K562 (cell line): ENCODE results near the gene ALG12. TPM values are rescaled to one million over a fixed set of nuclear protein-coding genes. Genes with fewer than 3 reads are reported as not detected.

ENCODE experiments used
- CBX2 ChIP-seq: fragments of 200-600 bp; sonication (generic); IDR thresholded peaks from one replicate; pipeline ENCODE4 v1.6.1; 2012; ENCODE audit warnings: mild to moderate bottlenecking, low read length, inconsistent platforms; ENCODE audit not compliant: insufficient read depth, poor library complexity, severe bottlenecking
- CHCHD3 ChIP-seq: fragments of 250-450 bp; sonication (Bioruptor Pico); IDR thresholded peaks from 2 replicates; pipeline ENCODE4 v2.1.2; 2022; ENCODE audit warnings: mild to moderate bottlenecking
- E2F3 ChIP-seq: fragments of 250-450 bp; sonication (Bioruptor Pico); IDR thresholded peaks from 2 replicates; pipeline ENCODE4 v1.4.0; 2020; ENCODE audit warnings: mild to moderate bottlenecking
- EP400 ChIP-seq: fragments of 450-650 bp; IDR thresholded peaks from 2 replicates; pipeline ENCODE4 v1.6.1; 2017; ENCODE audit warnings: antibody characterized with exemption, mild to moderate bottlenecking, moderate library complexity
- HCFC1 ChIP-seq: IDR thresholded peaks from 2 replicates; pipeline ENCODE4 v1.6.1; 2012; ENCODE audit warnings: low read depth, low read length, improper control_type of control experiment
- HMGN3 ChIP-seq: IDR thresholded peaks from 2 replicates; pipeline ENCODE4 v1.6.1; 2011; ENCODE audit warnings: borderline replicate concordance, low read depth, mild to moderate bottlenecking, mixed read lengths, low read length; ENCODE audit not compliant: insufficient read length; ENCODE audit errors: extremely low read depth
- HOXB6 ChIP-seq: fragments of 250-450 bp; sonication (Bioruptor Pico); IDR thresholded peaks from 2 replicates; pipeline ENCODE4 v1.5.1; 2022; ENCODE audit warnings: mild to moderate bottlenecking, borderline replicate concordance
- JUN ChIP-seq, 2 experiments: sonication (generic) in 1 of 2; formaldehyde crosslinking in 1 of 2; IDR thresholded peaks; 2 replicates each; pipeline versions ENCODE4 v1.6.1 to v1.8.0; 2012 to 2022; ENCODE audit warnings: borderline replicate concordance in 2 of 2, mild to moderate bottlenecking in 2 of 2, improper control_type of control experiment in 1 of 2, low read depth in 1 of 2, low read length in 1 of 2, missing genetic modification reagents in 1 of 2
- KDM4B ChIP-seq, 2 experiments: fragments of 450-650 bp in 1 of 2; sonication (generic) in 1 of 2; IDR thresholded peaks; 2 replicates each; pipeline ENCODE4 v1.6.1; 2016 to 2017; ENCODE audit warnings: borderline replicate concordance in 2 of 2, antibody characterized with exemption in 1 of 2, low read depth in 1 of 2, mild to moderate bottlenecking in 1 of 2
- OTX1 ChIP-seq: fragments of 450-650 bp; formaldehyde crosslinking; IDR thresholded peaks from 2 replicates; pipeline ENCODE4 v1.4.0; 2022; ENCODE audit warnings: mild to moderate bottlenecking
- RBM14 ChIP-seq: fragments of 200-400 bp; formaldehyde crosslinking; IDR thresholded peaks from 2 replicates; pipeline ENCODE4 v1.6.1; 2018; ENCODE audit warnings: low read depth, mild to moderate bottlenecking, low read length, moderate library complexity, borderline replicate concordance; ENCODE audit not compliant: insufficient read depth
- RBM39 ChIP-seq: fragments of 200-400 bp; formaldehyde crosslinking; optimal IDR thresholded peaks from 2 replicates; pipeline ENCODE3; 2018; ENCODE audit warnings: low read depth, low read length
- SIN3A ChIP-seq, 2 experiments: fragments of 150-350 bp in 1 of 2; IDR thresholded peaks; 2 replicates each; pipeline ENCODE4 v1.6.1; 2011 to 2016; ENCODE audit warnings: borderline replicate concordance in 2 of 2, low read depth in 2 of 2, low read length in 2 of 2, mild to moderate bottlenecking in 2 of 2, moderate library complexity in 2 of 2; ENCODE audit not compliant: control insufficient read depth in 1 of 2
- ZC3H8 ChIP-seq: fragments of 450-650 bp; IDR thresholded peaks from 2 replicates; pipeline ENCODE4 v1.6.1; 2017
- ZNF140 ChIP-seq: fragments of 250-450 bp; sonication (Bioruptor Pico); IDR thresholded peaks from 2 replicates; pipeline ENCODE4 v1.8.0; 2021; ENCODE audit warnings: moderate library complexity, mild to moderate bottlenecking, inconsistent platforms
- ZNF224 ChIP-seq: sonication (generic); formaldehyde crosslinking; IDR thresholded peaks from 2 replicates; pipeline ENCODE4 v1.8.0; 2022; ENCODE audit warnings: mild to moderate bottlenecking, missing genetic modification reagents
- ZNF507 ChIP-seq: conservative IDR thresholded peaks from 2 replicates; pipeline ENCODE4 v1.6.1; 2017; ENCODE audit warnings: missing genetic modification characterization, missing compliant biosample characterization
- ZNF79 ChIP-seq: fragments of 250-450 bp; sonication (Bioruptor Pico); IDR thresholded peaks from 2 replicates; pipeline ENCODE4 v1.4.0; 2020; ENCODE audit warnings: low read depth, mild to moderate bottlenecking, moderate library complexity
- polyA plus RNA-seq, 8 experiments: library from polyadenylated mRNA; depleted of rRNA in 4 of 8; stranded (reverse) in 5 of 8; unstranded in 3 of 8; fragments of >200 nt; fragmentation: Nextera tagmentation in 2 of 8; fragmentation: Illumina TruSeq in 1 of 8; extraction: Ambion mirVana in 2 of 8; extraction: Trizol in 1 of 8; gene quantifications; 2 replicates each; pipeline versions ENCODE4 v1.2.1 to v1.2.3, GENCODE V29; 2011 to 2014; ENCODE audit warnings: inconsistent platforms in 1 of 8, missing spikeins in 1 of 8
- total RNA-seq, 7 experiments: library from RNA; depleted of rRNA in 6 of 7; stranded (reverse); fragments of >200 nt in 6 of 7; fragmentation: Illumina TruSeq in 2 of 7; extraction: Trizol in 2 of 7; gene quantifications; 2 replicates each; pipeline versions ENCODE4 v1.2.1 to v1.2.3, GENCODE V29; 2011 to 2021; ENCODE audit warnings: low replicate concordance in 1 of 7
- TF ChIP-seq, protein P1 (sequence below): fragments of 250-450 bp; sonication (Bioruptor Pico); IDR thresholded peaks from 2 replicates; pipeline ENCODE4 v1.4.0; 2020; ENCODE audit warnings: mild to moderate bottlenecking, moderate library complexity
- TF ChIP-seq, protein P2 (sequence below): fragments of 450-650 bp; IDR thresholded peaks from 2 replicates; pipeline ENCODE4 v1.6.1; 2016

ALG12 gene
- total and polyA plus RNA-seq, 9 of the 15 experiments (the other 6 are each of a cell fraction or from before 2014, with no cell fraction given), result 0.20 to 8.5 (median 3.4) TPM

DNA sequence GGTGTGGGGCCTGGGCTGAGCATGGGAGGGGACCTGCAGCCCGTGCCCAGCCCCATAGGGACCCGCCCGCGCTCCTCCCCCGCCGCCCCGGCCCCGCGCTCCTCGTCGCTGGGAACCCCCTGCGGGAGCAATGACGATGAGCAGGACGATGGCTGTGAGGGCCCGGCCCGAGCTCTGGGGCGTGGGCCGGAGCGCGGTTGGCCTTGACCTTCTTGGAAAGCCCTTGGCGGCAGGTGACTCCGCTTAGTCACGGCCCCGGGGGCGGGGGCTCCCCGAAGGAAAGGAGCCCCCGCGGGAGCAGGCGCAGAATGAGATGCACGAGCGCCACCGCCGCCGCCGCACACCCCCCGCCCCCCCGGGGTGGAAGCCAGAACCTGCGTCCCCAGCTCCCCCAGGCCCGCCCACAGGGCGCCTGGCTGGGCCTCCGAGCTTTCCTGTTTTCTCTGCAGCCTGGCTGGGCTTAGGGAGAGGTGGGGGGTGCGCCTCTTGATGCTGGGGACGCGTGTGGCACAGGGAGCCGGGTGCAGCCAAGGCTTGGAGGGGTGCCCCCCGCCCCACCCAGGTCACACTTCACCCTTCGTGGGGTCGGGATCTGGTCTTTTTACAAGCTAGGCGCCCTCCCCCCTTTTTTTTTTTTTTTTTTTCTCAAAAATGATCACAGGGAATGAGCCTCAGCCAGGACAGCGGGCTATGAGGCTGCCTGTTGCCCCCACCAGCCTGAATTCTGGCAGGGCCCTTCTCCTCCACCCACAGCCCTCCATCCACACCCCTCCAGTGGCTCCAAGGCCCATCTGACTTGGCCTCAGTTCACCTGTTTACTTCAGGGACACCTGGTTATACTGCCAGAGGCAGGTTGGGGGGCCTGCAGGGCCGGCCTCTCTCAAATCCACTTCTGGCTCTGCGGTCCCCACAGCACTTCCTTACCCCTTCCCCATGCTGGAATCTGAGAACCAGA lies 18.1 kb upstream of the ALG12 start (continued):
- TF ChIP-seq OTX1 (CRISPR knock-in tag), result no peak
- no peak for TF ChIP-seq ZNF140 (CRISPR knock-in tag)
- TF ChIP-seq HOXB6 (CRISPR knock-in tag), result no peak
- TF ChIP-seq ZNF224 (CRISPR knock-in tag), result no peak
- TF ChIP-seq HMGN3, result peak; percentile 89
- TF ChIP-seq CBX2, result no peak
- TF ChIP-seq, protein P1, sequence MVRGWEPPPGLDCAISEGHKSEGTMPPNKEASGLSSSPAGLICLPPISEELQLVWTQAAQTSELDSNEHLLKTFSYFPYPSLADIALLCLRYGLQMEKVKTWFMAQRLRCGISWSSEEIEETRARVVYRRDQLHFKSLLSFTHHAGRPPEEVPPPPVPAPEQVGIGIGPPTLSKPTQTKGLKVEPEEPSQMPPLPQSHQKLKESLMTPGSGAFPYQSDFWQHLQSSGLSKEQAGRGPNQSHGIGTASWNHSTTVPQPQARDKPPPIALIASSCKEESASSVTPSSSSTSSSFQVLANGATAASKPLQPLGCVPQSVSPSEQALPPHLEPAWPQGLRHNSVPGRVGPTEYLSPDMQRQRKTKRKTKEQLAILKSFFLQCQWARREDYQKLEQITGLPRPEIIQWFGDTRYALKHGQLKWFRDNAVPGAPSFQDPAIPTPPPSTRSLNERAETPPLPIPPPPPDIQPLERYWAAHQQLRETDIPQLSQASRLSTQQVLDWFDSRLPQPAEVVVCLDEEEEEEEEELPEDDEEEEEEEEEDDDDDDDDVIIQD, result no peak
- TF ChIP-seq ZNF79 (CRISPR knock-in tag), result no peak
- TF ChIP-seq RBM39, result no peak
- TF ChIP-seq KDM4B (IDR thresholded peaks at IDR 0.05; ENCODE audit: borderline replicate concordance in 2 of 2, low read depth in 1 of 2), result 0 out of 4 replicates have a peak, but pooled peaks of 1 of the 2 experiments have one; percentile 43
- TF ChIP-seq ZNF507 (tag), result no peak
- TF ChIP-seq, protein P2, sequence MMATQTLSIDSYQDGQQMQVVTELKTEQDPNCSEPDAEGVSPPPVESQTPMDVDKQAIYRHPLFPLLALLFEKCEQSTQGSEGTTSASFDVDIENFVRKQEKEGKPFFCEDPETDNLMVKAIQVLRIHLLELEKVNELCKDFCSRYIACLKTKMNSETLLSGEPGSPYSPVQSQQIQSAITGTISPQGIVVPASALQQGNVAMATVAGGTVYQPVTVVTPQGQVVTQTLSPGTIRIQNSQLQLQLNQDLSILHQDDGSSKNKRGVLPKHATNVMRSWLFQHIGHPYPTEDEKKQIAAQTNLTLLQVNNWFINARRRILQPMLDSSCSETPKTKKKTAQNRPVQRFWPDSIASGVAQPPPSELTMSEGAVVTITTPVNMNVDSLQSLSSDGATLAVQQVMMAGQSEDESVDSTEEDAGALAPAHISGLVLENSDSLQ, result no peak
- TF ChIP-seq HCFC1, result no peak
- TF ChIP-seq RBM14, result no peak
- TF ChIP-seq E2F3 (CRISPR knock-in tag), result no peak
- no peak for TF ChIP-seq ZC3H8
- 0 out of 4 replicates have a peak, but pooled peaks of 1 of the 2 experiments have one; percentile 17 for TF ChIP-seq SIN3A (IDR thresholded peaks at IDR 0.05; ENCODE audit: borderline replicate concordance in 2 of 2, control insufficient read depth in 1 of 2, low read depth in 2 of 2, low read length in 2 of 2)
- peak; percentile 47; the same call in 1 of the 2 replicates for TF ChIP-seq EP400
- TF ChIP-seq CHCHD3, result no peak
- peak; percentile 56; the same call in 1 of the 2 replicates for TF ChIP-seq JUN (IDR thresholded peaks at IDR 0.05; ENCODE audit: borderline replicate concordance, low read depth, low read length)
- TF ChIP-seq JUN (CRISPR knock-in tag; IDR thresholded peaks at IDR 0.05; ENCODE audit: borderline replicate concordance), result no peak
